HCT116 (cell line): ENCODE data around the gene AADACL2. TPM values are rescaled to one million over a fixed set of nuclear protein-coding genes. Genes with fewer than 3 reads are reported as not detected.

Experiments used
- ATAC-seq: fragments of 200-7000 bp; cut with Tn5 transposase; 2 replicates; pipeline ENCODE4 v1.9.1; 2020; ENCODE audit warnings: mild to moderate bottlenecking, moderate library complexity
- BruUV-seq: library from RNA; stranded (reverse); fragments of 400-500 nt; replicated peaks from 2 replicates; lab custom pipeline; 2021; lab: Mats Ljungman, UMichigan
- CTCF ChIA-PET: fragments of 300-600 bp; sonication (Branson Sonifier 250); formaldehyde crosslinking; loops from one replicate; lab custom pipeline; 2021; ENCODE audit warnings: antibody characterized with exemption; lab: Charles Lee
- POLR2A ChIA-PET: fragments of 300-600, 350-600 bp; sonication (Branson Sonifier 250); formaldehyde crosslinking; loops from one replicate; lab custom pipeline; 2021; ENCODE audit warnings: antibody characterized with exemption; lab: Charles Lee
- RAD21 ChIA-PET, 2 experiments: fragments of 300-600 bp; sonication (Branson Sonifier 250); formaldehyde crosslinking; loops; one replicate each; lab custom pipeline; 2023; ENCODE audit warnings: low total read pairs in 2 of 2; ENCODE audit not compliant: uncharacterized antibody in 2 of 2, unreplicated experiment in 2 of 2, low non-redundant PET in 1 of 2; lab: Charles Lee
- DNase-seq: peaks from one replicate; pipeline ENCODE4 v3.0.0-alpha.2; 2010; ENCODE audit warnings: low read depth, low spot score
- H2AFZ ChIP-seq: fragments of 200-600 bp; shearing (Covaris generic), sonication (generic); 2 replicates; pipeline ENCODE4 v1.6.1; 2017; ENCODE audit warnings: low read depth, mixed run types, mixed read lengths, antibody characterized with exemption, low read length; ENCODE audit not compliant: poor library complexity, severe bottlenecking
- H3K27ac ChIP-seq: 2 replicates; pipeline ENCODE4 v1.5.1; 2012; ENCODE audit warnings: low read depth, low read length
- H3K27me3 ChIP-seq: fragments of 200-600 bp; sonication (generic); 2 replicates; pipeline ENCODE4 v1.6.1; 2016; ENCODE audit warnings: mixed run types, low read length, mixed read lengths; ENCODE audit not compliant: insufficient read depth
- H3K36me3 ChIP-seq, 2 experiments: fragments of 200-500 bp in 1 of 2; fragments of 200-600 bp in 1 of 2; sonication (Bioruptor generic) in 1 of 2; sonication (generic) in 1 of 2; 2 replicates each; pipeline versions ENCODE4 v1.5.1 to v1.6.1; 2014 to 2016; ENCODE audit warnings: low read length in 2 of 2, inconsistent platforms in 1 of 2, mixed read lengths in 1 of 2, mixed run types in 1 of 2; ENCODE audit not compliant: insufficient read depth in 2 of 2, control insufficient read depth in 1 of 2
- H3K4me1 ChIP-seq, 2 experiments: fragments of 200-600 bp in 1 of 2; sonication (generic) in 1 of 2; 2 replicates each; pipeline versions ENCODE4 v1.5.1 to v1.6.1; 2012 to 2017; ENCODE audit warnings: low read length in 2 of 2, inconsistent platforms in 1 of 2, mild to moderate bottlenecking in 1 of 2, mixed read lengths in 1 of 2, mixed run types in 1 of 2, moderate library complexity in 1 of 2; ENCODE audit not compliant: insufficient read depth in 2 of 2, control insufficient read depth in 1 of 2
- H3K4me2 ChIP-seq: fragments of 200-600 bp; sonication (generic); 2 replicates; pipeline ENCODE4 v1.6.1; 2017; ENCODE audit warnings: mixed run types, low read length, mixed read lengths
- H3K4me3 ChIP-seq, 2 experiments: fragments of 200-600 bp in 1 of 2; sonication (generic) in 1 of 2; replicated peaks in 1 of 2; 2 replicates each; pipeline ENCODE4 v1.5.1; 2011 to 2016; ENCODE audit warnings: low read length in 2 of 2, control low read depth in 1 of 2, low read depth in 1 of 2, mild to moderate bottlenecking in 1 of 2, mixed read lengths in 1 of 2, mixed run types in 1 of 2
- H3K79me2 ChIP-seq: fragments of 200-600 bp; sonication (generic); 2 replicates; pipeline ENCODE4 v1.6.1; 2017; ENCODE audit warnings: mild to moderate bottlenecking, mixed run types, low read length, moderate library complexity, mixed read lengths; ENCODE audit not compliant: insufficient read depth
- H3K9ac ChIP-seq: fragments of 200-600 bp; sonication (generic); 2 replicates; pipeline ENCODE4 v1.6.1; 2016; ENCODE audit warnings: low read length, mixed read lengths
- H3K9me2 ChIP-seq: fragments of 200-600 bp; sonication (generic), shearing (Covaris generic); 2 replicates; pipeline ENCODE4 v1.6.1; 2017; ENCODE audit warnings: mixed run types, mild to moderate bottlenecking, moderate library complexity; ENCODE audit not compliant: insufficient read depth
- H3K9me3 ChIP-seq, 2 experiments: fragments of 200-500 bp in 1 of 2; fragments of 200-600 bp in 1 of 2; sonication (Bioruptor generic) in 1 of 2; sonication (generic) in 1 of 2; 2 replicates each; pipeline ENCODE4 v1.6.1; 2014 to 2017; ENCODE audit warnings: low read length in 2 of 2, mixed read lengths in 2 of 2, inconsistent platforms in 1 of 2, low read depth in 1 of 2, mild to moderate bottlenecking in 1 of 2, mixed run types in 1 of 2, moderate library complexity in 1 of 2; ENCODE audit not compliant: control insufficient read depth in 1 of 2, insufficient read depth in 1 of 2
- H4K20me1 ChIP-seq: fragments of 200-600 bp; sonication (generic), shearing (Covaris generic); 2 replicates; pipeline ENCODE4 v1.6.1; 2017; ENCODE audit warnings: mixed run types, mild to moderate bottlenecking, moderate library complexity; ENCODE audit not compliant: insufficient read depth
- CBX3 ChIP-seq: IDR thresholded peaks from 2 replicates; pipeline ENCODE4 v1.6.1; 2012; ENCODE audit warnings: low read depth
- CEBPB ChIP-seq: IDR thresholded peaks from 2 replicates; pipeline ENCODE4 v1.6.1; 2012; ENCODE audit warnings: low read depth
- EGR1 ChIP-seq: IDR thresholded peaks from 2 replicates; pipeline ENCODE4 v1.6.1; 2012; ENCODE audit warnings: low read depth
- ELF1 ChIP-seq: IDR thresholded peaks from 2 replicates; pipeline ENCODE4 v1.6.1; 2012; ENCODE audit warnings: low read depth, borderline replicate concordance
- EZH2 ChIP-seq: fragments of 200-600 bp; sonication (generic); IDR thresholded peaks from 2 replicates; pipeline ENCODE4 v1.6.1; 2017; ENCODE audit warnings: antibody characterized with exemption, mixed run types
- EZH2phosphoT487 ChIP-seq: fragments of 200-600 bp; IDR thresholded peaks from 2 replicates; pipeline ENCODE4 v1.6.1; 2018; ENCODE audit warnings: antibody characterized with exemption, borderline replicate concordance
- FOSL1 ChIP-seq: IDR thresholded peaks from 2 replicates; pipeline ENCODE4 v1.6.1; 2012; ENCODE audit warnings: low read depth
- JUND ChIP-seq: IDR thresholded peaks from 2 replicates; pipeline ENCODE4 v1.6.1; 2012
- POLR2A ChIP-seq: IDR thresholded peaks from 2 replicates; pipeline ENCODE4 v1.7.0; 2011; ENCODE audit warnings: borderline replicate concordance; ENCODE audit not compliant: insufficient read depth, insufficient read length; ENCODE audit errors: extremely low read depth
- POLR2AphosphoS5 ChIP-seq: IDR thresholded peaks from 2 replicates; pipeline ENCODE4 v1.6.1; 2011; ENCODE audit warnings: mild to moderate bottlenecking, low read depth, low read length, moderate library complexity
- RAD21 ChIP-seq: IDR thresholded peaks from 2 replicates; pipeline ENCODE4 v1.6.1; 2012; ENCODE audit warnings: low read depth, mild to moderate bottlenecking
- SIN3A ChIP-seq: IDR thresholded peaks from 2 replicates; pipeline ENCODE4 v1.6.1; 2012; ENCODE audit warnings: low read depth
- SP1 ChIP-seq: IDR thresholded peaks from 2 replicates; pipeline ENCODE4 v1.6.1; 2012; ENCODE audit warnings: low read depth
- SRF ChIP-seq: IDR thresholded peaks from 2 replicates; pipeline ENCODE4 v1.6.1; 2012; ENCODE audit warnings: low read depth
- ZFX ChIP-seq: fragments of 450-650 bp; IDR thresholded peaks from 2 replicates; pipeline ENCODE4 v1.6.1; 2017
- ZNF274 ChIP-seq: fragments of 200-500 bp; sonication (Bioruptor generic); IDR thresholded peaks from 2 replicates; pipeline ENCODE4 v1.6.1; 2014; ENCODE audit warnings: mild to moderate bottlenecking, low read depth, low read length, inconsistent platforms
- intact Hi-C: fragments of 100-400 bp; cut with micrococcal nuclease; formaldehyde crosslinking; loops from 2 replicates; pipeline ENCODE4 v1.10.0; 2022
- total RNA-seq: library from RNA; stranded (reverse); gene quantifications from one replicate; pipeline ENCODE4 v1.2.1, GENCODE V29; 2021; ENCODE audit not compliant: unreplicated experiment
- TF ChIP-seq, protein P1 (sequence below): IDR thresholded peaks from 2 replicates; pipeline ENCODE4 v1.6.1; 2012
- TF ChIP-seq, protein P2 (sequence below): IDR thresholded peaks from 2 replicates; pipeline ENCODE4 v1.6.1; 2011; ENCODE audit warnings: mild to moderate bottlenecking, low read length, moderate library complexity; ENCODE audit not compliant: insufficient replicate concordance; ENCODE audit errors: extremely low read depth
- TF ChIP-seq, protein P3 (sequence below), 3 experiments: fragments of 200-600 bp in 1 of 3; sonication (generic) in 1 of 3; IDR thresholded peaks in 2 of 3; conservative IDR thresholded peaks in 1 of 3; 2 replicates each; pipeline ENCODE4 v1.5.1; 2012 to 2017; ENCODE audit warnings: low read depth in 2 of 3, low read length in 2 of 3, antibody characterized with exemption in 1 of 3, borderline replicate concordance in 1 of 3, control low read depth in 1 of 3, mild to moderate bottlenecking in 1 of 3, mixed read lengths in 1 of 3, mixed run types in 1 of 3, moderate library complexity in 1 of 3; ENCODE audit not compliant: insufficient read depth in 1 of 3

AADACL2 gene
- total RNA-seq, 1 experiment from 2014 or later = not detected

DNA sequence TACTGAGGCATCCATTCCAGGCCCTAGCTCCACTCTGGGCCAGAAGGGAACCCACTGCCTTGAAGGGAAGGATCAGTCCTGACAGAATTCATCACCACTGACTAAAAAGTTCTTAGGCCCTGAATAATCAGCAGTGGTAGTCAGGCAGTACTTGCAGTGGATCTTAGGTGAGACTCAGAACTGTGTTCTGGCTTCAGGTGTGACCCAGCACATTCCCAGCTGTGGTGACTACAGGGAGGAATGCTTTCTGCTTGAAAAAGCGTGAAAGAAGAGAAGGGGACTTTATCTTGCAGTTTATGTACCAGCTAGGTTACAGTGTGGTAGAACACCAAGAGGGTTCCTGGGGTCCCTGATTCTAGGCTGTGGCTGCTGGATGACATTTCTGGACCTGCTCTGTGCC lies 24.9 kb upstream of the AADACL2 start:
- Histone ChIP-seq H3K27ac (no peak overlapping the region), H3K9me3 (no peaks in the 10 kb centered on the region), H3K27me3 (no peaks in the 10 kb centered on the region), H3K4me3 (no peak overlapping the region), H3K9ac (no peak overlapping the region), H3K4me2 (no peak overlapping the region), H4K20me1 (no peaks in the 10 kb centered on the region)
- DNase-seq = no peak
- no TSS peak for BruUV-seq
- intact Hi-C loops = no loop called here
- no peak for TF ChIP-seq SIN3A
- TF ChIP-seq, protein P1, sequence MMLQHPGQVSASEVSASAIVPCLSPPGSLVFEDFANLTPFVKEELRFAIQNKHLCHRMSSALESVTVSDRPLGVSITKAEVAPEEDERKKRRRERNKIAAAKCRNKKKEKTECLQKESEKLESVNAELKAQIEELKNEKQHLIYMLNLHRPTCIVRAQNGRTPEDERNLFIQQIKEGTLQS = no peak
- no peak for TF ChIP-seq RAD21
- TF ChIP-seq CEBPB = no peak
- TF ChIP-seq FOSL1 = no peak
- no peak for TF ChIP-seq ELF1
- TF ChIP-seq EZH2phosphoT487 = no peak
- TF ChIP-seq SP1 = no peak
- no peak for TF ChIP-seq JUND
- TF ChIP-seq, protein P2, sequence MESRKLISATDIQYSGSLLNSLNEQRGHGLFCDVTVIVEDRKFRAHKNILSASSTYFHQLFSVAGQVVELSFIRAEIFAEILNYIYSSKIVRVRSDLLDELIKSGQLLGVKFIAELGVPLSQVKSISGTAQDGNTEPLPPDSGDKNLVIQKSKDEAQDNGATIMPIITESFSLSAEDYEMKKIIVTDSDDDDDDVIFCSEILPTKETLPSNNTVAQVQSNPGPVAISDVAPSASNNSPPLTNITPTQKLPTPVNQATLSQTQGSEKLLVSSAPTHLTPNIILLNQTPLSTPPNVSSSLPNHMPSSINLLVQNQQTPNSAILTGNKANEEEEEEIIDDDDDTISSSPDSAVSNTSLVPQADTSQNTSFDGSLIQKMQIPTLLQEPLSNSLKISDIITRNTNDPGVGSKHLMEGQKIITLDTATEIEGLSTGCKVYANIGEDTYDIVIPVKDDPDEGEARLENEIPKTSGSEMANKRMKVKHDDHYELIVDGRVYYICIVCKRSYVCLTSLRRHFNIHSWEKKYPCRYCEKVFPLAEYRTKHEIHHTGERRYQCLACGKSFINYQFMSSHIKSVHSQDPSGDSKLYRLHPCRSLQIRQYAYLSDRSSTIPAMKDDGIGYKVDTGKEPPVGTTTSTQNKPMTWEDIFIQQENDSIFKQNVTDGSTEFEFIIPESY = no peak
- TF ChIP-seq POLR2A = no peak
- TF ChIP-seq, protein P3, sequence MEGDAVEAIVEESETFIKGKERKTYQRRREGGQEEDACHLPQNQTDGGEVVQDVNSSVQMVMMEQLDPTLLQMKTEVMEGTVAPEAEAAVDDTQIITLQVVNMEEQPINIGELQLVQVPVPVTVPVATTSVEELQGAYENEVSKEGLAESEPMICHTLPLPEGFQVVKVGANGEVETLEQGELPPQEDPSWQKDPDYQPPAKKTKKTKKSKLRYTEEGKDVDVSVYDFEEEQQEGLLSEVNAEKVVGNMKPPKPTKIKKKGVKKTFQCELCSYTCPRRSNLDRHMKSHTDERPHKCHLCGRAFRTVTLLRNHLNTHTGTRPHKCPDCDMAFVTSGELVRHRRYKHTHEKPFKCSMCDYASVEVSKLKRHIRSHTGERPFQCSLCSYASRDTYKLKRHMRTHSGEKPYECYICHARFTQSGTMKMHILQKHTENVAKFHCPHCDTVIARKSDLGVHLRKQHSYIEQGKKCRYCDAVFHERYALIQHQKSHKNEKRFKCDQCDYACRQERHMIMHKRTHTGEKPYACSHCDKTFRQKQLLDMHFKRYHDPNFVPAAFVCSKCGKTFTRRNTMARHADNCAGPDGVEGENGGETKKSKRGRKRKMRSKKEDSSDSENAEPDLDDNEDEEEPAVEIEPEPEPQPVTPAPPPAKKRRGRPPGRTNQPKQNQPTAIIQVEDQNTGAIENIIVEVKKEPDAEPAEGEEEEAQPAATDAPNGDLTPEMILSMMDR (IDR thresholded peaks at IDR 0.05 in 2 of 3, conservative IDR thresholded peaks at IDR 0.05 in 1 of 3; ENCODE audit: borderline replicate concordance in 1 of 3, insufficient read depth in 1 of 3, low read depth in 2 of 3, low read length in 2 of 3) = no peak
- no peak for TF ChIP-seq EZH2
- TF ChIP-seq POLR2AphosphoS5 = no peak
- TF ChIP-seq CBX3 = no peak
- TF ChIP-seq ZNF274 = no peak
- TF ChIP-seq ZFX = no peak
- TF ChIP-seq SRF = no peak
- TF ChIP-seq EGR1 = no peak
- TF ChIP-seq, all 23 proteins: peak for 0
- CTCF ChIA-PET = no interaction called here
- Histone ChIP-seq H3K79me2 (no peaks in the 10 kb centered on the region), H2AFZ (no peak overlapping the region), H3K4me1 (no peaks in the 10 kb centered on the region), H3K9me2 (no peaks in the 10 kb centered on the region), H3K36me3 (no peaks in the 10 kb centered on the region)
- no peak for ATAC-seq
- RAD21 ChIA-PET = no interaction called here
- POLR2A ChIA-PET = no interaction called here
